Keratinocyte (primary cell): ENCODE measurements around the gene ACSS1. TPM values are rescaled to one million over a fixed set of nuclear protein-coding genes. Genes with fewer than 3 reads are reported as not detected.

Experiments used
- DNase-seq: peaks from one replicate; pipeline ENCODE4 v3.0.0-alpha.2; 2011; ENCODE audit warnings: low read depth, missing footprints, low spot score
- FAIRE-seq: peaks from 2 replicates; lab custom pipeline; 2011; peaks lifted over from hg19 to GRCh38; lab: Jason Lieb, UNC
- H2AFZ ChIP-seq: 2 replicates; pipeline ENCODE4 v1.6.0; 2012; ENCODE audit warnings: low read length, control low read depth, inconsistent platforms; ENCODE audit not compliant: control insufficient read depth
- H3K27ac ChIP-seq: 2 replicates; pipeline ENCODE4 v1.5.1; 2011; ENCODE audit warnings: low read length; ENCODE audit not compliant: control insufficient read depth, insufficient read depth
- H3K27me3 ChIP-seq: 3 replicates; pipeline ENCODE4 v1.6.0; 2011; ENCODE audit warnings: low read length; ENCODE audit not compliant: control insufficient read depth, insufficient read depth; ENCODE audit errors: extremely low read depth
- H3K36me3 ChIP-seq, 2 experiments: 2 replicates in 1 of 2; 3 replicates in 1 of 2; pipeline ENCODE4 v1.5.1; 2011; ENCODE audit warnings: low read length in 2 of 2, mild to moderate bottlenecking in 1 of 2; ENCODE audit not compliant: control insufficient read depth in 2 of 2, insufficient read depth in 2 of 2; ENCODE audit errors: extremely low read depth in 1 of 2
- H3K4me1 ChIP-seq: 3 replicates; pipeline ENCODE4 v1.5.1; 2011; ENCODE audit warnings: low read length; ENCODE audit not compliant: control insufficient read depth, insufficient read depth; ENCODE audit errors: extremely low read depth
- H3K4me2 ChIP-seq: 3 replicates; pipeline ENCODE4 v1.6.0; 2011; ENCODE audit warnings: low read depth, low read length; ENCODE audit not compliant: control insufficient read depth, insufficient read depth; ENCODE audit errors: extremely low read depth
- H3K4me3 ChIP-seq, 3 experiments: fragments of 200-600 bp in 1 of 3; sonication (generic) in 1 of 3; 2 replicates in 2 of 3; 3 replicates in 1 of 3; pipeline ENCODE4 v1.5.1; 2011 to 2016; ENCODE audit warnings: low read length in 3 of 3, mild to moderate bottlenecking in 3 of 3, control low read depth in 2 of 3, inconsistent platforms in 1 of 3, low read depth in 1 of 3, mixed read lengths in 1 of 3, mixed run types in 1 of 3, moderate library complexity in 1 of 3; ENCODE audit not compliant: control insufficient read depth in 2 of 3, insufficient read depth in 2 of 3; ENCODE audit errors: extremely low read depth in 1 of 3
- H3K79me2 ChIP-seq: 2 replicates; pipeline ENCODE4 v1.6.0; 2012; ENCODE audit warnings: low read length; ENCODE audit not compliant: control insufficient read depth, insufficient read depth
- H3K9ac ChIP-seq: 3 replicates; pipeline ENCODE4 v1.6.0; 2011; ENCODE audit warnings: low read length; ENCODE audit not compliant: control insufficient read depth, insufficient read depth; ENCODE audit errors: extremely low read depth
- H3K9me1 ChIP-seq: 3 replicates; pipeline ENCODE4 v1.6.0; 2011; ENCODE audit warnings: low read length; ENCODE audit not compliant: control insufficient read depth, insufficient read depth; ENCODE audit errors: extremely low read depth
- H3K9me3 ChIP-seq: 2 replicates; pipeline ENCODE4 v1.5.1; 2012; ENCODE audit warnings: low read depth, low read length; ENCODE audit not compliant: control insufficient read depth
- H4K20me1 ChIP-seq: 3 replicates; pipeline ENCODE4 v1.6.0; 2011; ENCODE audit warnings: low read length; ENCODE audit not compliant: control insufficient read depth, insufficient read depth; ENCODE audit errors: extremely low read depth
- CTCF ChIP-seq, 3 experiments: IDR thresholded peaks in 1 of 3; conservative IDR thresholded peaks in 1 of 3; optimal IDR thresholded peaks in 1 of 3; 2 replicates in 2 of 3; 3 replicates in 1 of 3; pipeline versions ENCODE3 to v1.5.1; 2011; ENCODE audit warnings: low read length in 3 of 3, mild to moderate bottlenecking in 3 of 3, moderate library complexity in 2 of 3, control low read depth in 1 of 3, inconsistent platforms in 1 of 3; ENCODE audit not compliant: insufficient read depth in 2 of 3; ENCODE audit errors: extremely low read depth in 1 of 3
- EZH2 ChIP-seq: IDR thresholded peaks from one replicate; pipeline ENCODE4 v1.6.1; 2012; ENCODE audit warnings: inconsistent platforms, mild to moderate bottlenecking, low read length, moderate library complexity
- dilution Hi-C: fragments of 300-500 bp; cut with MboI; formaldehyde crosslinking; loops from one replicate; pipeline ENCODE4 v1.7.0; 2020; ENCODE audit warnings: low sequenced_read_pairs; ENCODE audit not compliant: extremely low pct_ligation_motif_present
- polyA plus RNA-seq, 5 experiments: library from polyadenylated mRNA; depleted of rRNA in 3 of 5; stranded (reverse) in 3 of 5; stranded (forward) in 1 of 5; unstranded in 1 of 5; fragments of >200 nt; gene quantifications; 1 replicate in 1 of 5; 2 replicates in 3 of 5; 3 replicates in 1 of 5; pipeline versions ENCODE4 v1.2.1 to v1.2.3, GENCODE V29; 2011 to 2012; ENCODE audit warnings: missing spikeins in 2 of 5, low read depth in 1 of 5, low replicate concordance in 1 of 5

ACSS1 gene
- polyA plus RNA-seq, 1 donor (not counting 4 experiments of a cell fraction or from before 2014, with no cell fraction given), result 1.5 TPM

- DNase-seq (no peak), FAIRE-seq (no peak)
- no peaks in the 10 kb centered on the region for H3K4me1 ChIP-seq
- TF ChIP-seq CTCF (optimal IDR thresholded peaks at IDR 0.05 in 1 of 3, IDR thresholded peaks at IDR 0.05 in 1 of 3, conservative IDR thresholded peaks at IDR 0.05 in 1 of 3; ENCODE audit: extremely low read depth in 1 of 3, insufficient read depth in 2 of 3, low read length in 3 of 3) (no peak), EZH2 (no peak)
- no peaks in the 10 kb centered on the region for H3K9me1 ChIP-seq
- no peak overlapping the region for H2AFZ ChIP-seq
- H3K79me2 ChIP-seq, result no peaks in the 10 kb centered on the region
- peaks cover 4% of the 10 kb centered on the region for H3K27me3 ChIP-seq
- H4K20me1 ChIP-seq, result no peaks in the 10 kb centered on the region
- H3K9ac ChIP-seq, result no peak overlapping the region
- H3K4me2 ChIP-seq, result no peak overlapping the region
- dilution Hi-C loops, result no loop called here
- H3K27ac ChIP-seq, result no peak overlapping the region
- H3K9me3 ChIP-seq, result no peaks in the 10 kb centered on the region
- H3K4me3 ChIP-seq, result no peak overlapping the region
- no peaks in the 10 kb centered on the region for H3K36me3 ChIP-seq
Measured at GRCh38 chr20:25097498-25097897, 39.6 kb upstream of the ACSS1 start.

GRCh38 chr20:25090492-25091429, 32.8 kb upstream of the ACSS1 start:
- no peak overlapping the region for H3K4me2 ChIP-seq
- H2AFZ ChIP-seq, result no peak overlapping the region
- no peaks in the 10 kb centered on the region for H4K20me1 ChIP-seq
- H3K36me3 ChIP-seq, result no peaks in the 10 kb centered on the region
- TF ChIP-seq EZH2 (no peak), CTCF (optimal IDR thresholded peaks at IDR 0.05 in 1 of 3, IDR thresholded peaks at IDR 0.05 in 1 of 3, conservative IDR thresholded peaks at IDR 0.05 in 1 of 3; ENCODE audit: extremely low read depth in 1 of 3, insufficient read depth in 2 of 3, low read length in 3 of 3) (no peak)
- DNase-seq (no peak), FAIRE-seq (no peak)
- H3K9me1 ChIP-seq, result no peaks in the 10 kb centered on the region
- H3K9ac ChIP-seq, result no peak overlapping the region
- H3K9me3 ChIP-seq, result no peaks in the 10 kb centered on the region
- no peaks in the 10 kb centered on the region for H3K79me2 ChIP-seq
- dilution Hi-C loops, result no loop called here
- no peak overlapping the region for H3K27ac ChIP-seq
- peaks cover 27% of the 10 kb centered on the region for H3K27me3 ChIP-seq
- H3K4me1 ChIP-seq, result no peaks in the 10 kb centered on the region
- no peak overlapping the region for H3K4me3 ChIP-seq
